T follicular helper cell (primary cell): ENCODE results near the gene FXYD6.
"Not testable (repeated sequence)": the region's sequence is repeated elsewhere in the genome, so short reads cannot be mapped to it uniquely, and the experiment has no call there.

Experiments
- DNase-seq: peaks from one replicate; pipeline ENCODE4 v3.0.0-alpha.2; 2020; ENCODE audit warnings: low read depth
- total RNA-seq, 2 experiments: gene quantifications; one replicate each; lab custom pipeline; 2026; lab: John Stamatoyannopoulos, UW

Gene FXYD6
- total RNA-seq, result 0 to 0.24 reads per million in 2 experiments

DNA sequence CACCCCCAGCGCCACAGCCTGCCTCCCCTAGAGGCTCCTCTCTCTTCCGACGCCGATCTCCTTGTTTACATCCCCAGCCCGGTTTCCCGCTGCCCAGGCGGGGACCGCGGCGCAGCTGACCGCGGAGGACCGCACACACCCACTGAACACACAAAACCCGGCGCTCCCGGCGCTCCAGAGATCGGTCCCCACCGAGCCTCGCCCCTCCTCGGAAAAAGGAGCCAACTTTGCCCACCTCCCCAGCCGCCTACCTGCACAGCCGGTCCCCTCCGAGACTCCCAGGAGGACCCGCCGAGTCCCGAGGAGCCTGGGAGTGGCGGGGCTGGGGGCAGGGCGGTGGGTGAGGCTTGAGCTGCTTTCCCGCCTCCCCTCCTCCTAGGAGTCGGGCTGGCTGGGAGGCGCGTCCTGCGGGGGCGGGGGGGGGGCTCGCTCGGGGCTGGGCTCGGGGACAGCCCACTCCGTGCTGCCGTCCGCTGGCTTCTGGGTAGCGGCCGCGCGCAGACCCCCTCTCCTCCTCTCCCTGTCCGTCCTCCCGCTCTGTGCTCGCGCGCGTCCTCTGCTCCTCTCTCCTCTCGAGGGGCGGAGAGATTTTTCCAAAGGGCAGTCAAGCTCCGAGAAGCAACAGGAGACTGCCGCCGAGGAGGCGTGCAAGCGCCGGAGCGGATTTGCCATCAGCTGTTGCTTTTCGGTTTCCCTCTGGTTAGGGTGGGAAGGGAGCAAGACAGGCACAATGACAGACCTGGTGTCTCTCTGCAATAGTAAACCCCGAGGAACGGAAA lies at the start of gene FXYD6:
Gene FXYD6, minus strand, starts transcription at position 318 of the 779 bp plus-strand sequence. CDS start 33,882 bp downstream, outside the sequence.
- no peak for DNase-seq

GRCh38 chr11:117926166-117926565 lies 49.7 kb upstream of the FXYD6 start:
- not testable (repeated sequence) for DNase-seq

- no peak for DNase-seq
Measured at GRCh38 chr11:117925198-117925925, 48.9 kb upstream of the FXYD6 start.

DNA sequence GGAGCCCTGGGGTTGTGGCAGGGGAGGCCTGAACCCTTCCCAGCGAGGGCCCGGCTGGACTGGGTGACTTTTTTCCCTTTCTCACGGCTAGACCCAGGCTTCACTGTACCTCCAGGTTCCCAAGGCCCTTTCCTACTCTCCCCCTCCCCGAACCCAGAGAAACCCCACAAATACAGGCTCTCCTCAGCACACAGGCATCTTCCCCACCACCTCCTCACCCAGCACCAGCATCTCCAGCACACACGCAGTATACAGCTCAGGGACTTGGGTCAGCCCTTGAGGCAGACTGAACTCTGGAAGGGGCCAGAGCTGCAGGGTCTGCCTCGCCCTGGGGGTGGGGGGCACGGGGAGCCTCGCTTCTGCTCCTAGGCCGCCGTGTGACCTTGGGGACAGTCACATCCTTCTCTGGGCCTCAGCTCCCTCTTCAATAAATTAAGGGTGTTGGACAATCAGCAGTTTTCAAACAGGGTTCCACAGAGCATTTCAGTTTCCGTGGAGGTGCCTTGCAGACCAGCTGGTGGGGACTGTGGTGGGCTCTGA lies 48.2 kb upstream of the FXYD6 start:
- DNase-seq, result no peak

DNA sequence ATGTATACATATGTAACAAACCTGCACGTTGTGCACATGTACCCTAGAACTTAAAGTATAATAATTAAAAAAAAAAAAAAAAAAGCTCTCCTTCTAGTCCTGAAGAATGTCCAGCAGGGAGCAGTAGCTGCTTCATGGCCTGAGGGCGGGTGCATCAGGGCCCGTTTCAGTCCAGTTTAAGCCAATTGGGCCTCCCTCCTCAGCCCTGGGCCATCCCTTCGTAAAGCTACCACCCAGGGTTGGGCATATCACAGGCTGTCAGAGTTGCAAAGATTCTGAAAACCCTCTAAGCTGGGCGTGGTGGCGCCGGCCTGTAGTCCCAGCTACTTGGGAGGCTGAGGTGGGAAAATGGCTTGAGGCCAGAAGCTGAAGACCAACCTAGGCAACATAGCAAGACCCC lies 47.3 kb upstream of the FXYD6 start:
- DNase-seq, result no peak

DNA sequence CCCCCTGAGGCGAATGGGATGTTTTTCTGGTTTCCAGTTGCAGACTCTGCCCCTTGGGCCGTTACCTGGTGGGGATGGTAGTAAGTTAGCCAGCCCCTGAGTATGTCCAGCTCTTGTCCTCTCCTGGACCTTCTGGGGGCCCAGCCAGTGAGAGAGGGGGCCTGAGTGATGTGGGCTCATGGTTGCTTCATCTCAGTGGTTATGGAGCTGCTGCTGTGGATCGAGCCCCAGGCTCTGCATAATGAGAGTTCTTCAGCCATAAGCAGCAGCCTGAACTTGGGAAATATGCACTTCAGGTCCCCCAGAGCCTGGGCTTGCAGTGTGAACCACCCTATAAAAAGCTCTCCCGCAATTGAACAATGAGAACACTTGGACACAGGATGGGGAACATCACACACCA lies 46.8 kb upstream of the FXYD6 start:
- DNase-seq, result no peak

GRCh38 chr11:117921893-117922292 lies 45.4 kb upstream of the FXYD6 start:
- no peak for DNase-seq

- DNase-seq, result no peak
Measured at GRCh38 chr11:117921456-117921855, 45.0 kb upstream of the FXYD6 start.

GRCh38 chr11:117919781-117920221 lies 43.3 kb upstream of the FXYD6 start:
- DNase-seq, result no peak

DNA sequence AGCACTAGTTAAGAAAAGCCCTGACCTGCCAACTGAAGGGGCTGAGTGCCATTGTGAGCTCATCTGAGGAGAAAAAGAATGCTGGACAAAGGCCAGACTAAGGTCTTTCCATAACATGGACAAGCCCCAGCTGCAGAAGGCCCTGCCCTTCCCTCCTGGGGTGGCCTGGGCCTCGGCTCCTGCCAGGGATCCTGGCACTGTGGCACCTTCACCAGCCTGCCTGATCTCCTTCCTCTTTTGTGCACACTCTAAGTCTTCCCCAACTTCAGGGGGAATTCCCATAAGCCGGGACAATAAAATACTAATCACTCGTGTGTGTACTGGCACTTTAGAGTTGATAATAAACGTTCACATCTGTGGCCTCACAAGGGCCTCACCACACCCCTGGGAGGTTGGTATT lies 42.9 kb upstream of the FXYD6 start:
- no peak for DNase-seq

- DNase-seq, result no peak
Measured at GRCh38 chr11:117918366-117919255, 42.2 kb upstream of the FXYD6 start.

- no peak for DNase-seq
Measured at GRCh38 chr11:117917591-117918151, 41.2 kb upstream of the FXYD6 start.

DNA sequence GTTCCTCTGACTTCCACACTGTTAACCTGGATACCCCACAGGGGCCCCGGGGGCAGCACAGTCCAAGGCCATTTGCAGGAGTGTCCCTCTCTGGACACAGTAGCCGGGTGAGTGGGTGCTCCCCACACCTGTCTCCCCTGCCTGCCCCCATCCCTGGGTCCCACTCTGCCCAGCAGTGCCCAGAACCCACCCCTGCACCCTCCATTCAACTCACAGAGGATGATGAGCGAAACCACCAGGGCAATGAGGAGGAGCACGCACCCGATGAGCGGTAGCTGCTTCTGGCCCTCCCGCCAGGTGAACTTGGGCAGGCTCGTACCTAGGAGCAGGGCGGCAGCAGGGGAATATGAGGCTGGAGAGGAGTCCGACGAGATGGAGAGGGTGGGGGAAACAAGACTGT lies 40.5 kb upstream of the FXYD6 start:
- DNase-seq, result no peak

DNA sequence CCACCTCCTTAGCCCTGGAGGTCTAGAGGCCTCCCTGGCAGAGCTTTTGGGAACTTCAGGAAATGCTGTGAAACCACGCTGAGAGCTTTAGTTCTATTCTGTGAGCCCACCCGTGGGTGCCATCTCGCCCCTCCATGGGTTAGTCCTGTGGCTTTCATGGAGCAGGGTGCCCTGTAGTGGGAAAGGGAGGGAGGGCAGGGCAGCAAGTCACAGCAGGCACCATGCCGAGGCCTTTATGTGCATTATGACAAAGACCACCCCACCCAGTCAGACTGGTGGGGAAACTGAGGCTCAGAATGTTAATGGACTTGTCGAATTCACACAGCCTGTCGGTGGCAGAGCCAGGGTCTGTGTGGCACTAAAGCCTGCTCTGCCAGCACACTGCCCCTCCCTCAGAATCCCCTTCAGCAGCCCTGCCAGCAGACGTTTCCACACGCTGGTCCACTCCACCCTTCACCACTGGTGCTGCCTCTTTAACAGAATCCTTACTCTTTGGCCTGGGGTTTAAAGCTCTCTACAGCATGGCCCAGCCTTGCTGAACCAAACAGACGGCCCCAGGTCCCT lies 39.3 kb upstream of the FXYD6 start:
- no peak for DNase-seq

DNA sequence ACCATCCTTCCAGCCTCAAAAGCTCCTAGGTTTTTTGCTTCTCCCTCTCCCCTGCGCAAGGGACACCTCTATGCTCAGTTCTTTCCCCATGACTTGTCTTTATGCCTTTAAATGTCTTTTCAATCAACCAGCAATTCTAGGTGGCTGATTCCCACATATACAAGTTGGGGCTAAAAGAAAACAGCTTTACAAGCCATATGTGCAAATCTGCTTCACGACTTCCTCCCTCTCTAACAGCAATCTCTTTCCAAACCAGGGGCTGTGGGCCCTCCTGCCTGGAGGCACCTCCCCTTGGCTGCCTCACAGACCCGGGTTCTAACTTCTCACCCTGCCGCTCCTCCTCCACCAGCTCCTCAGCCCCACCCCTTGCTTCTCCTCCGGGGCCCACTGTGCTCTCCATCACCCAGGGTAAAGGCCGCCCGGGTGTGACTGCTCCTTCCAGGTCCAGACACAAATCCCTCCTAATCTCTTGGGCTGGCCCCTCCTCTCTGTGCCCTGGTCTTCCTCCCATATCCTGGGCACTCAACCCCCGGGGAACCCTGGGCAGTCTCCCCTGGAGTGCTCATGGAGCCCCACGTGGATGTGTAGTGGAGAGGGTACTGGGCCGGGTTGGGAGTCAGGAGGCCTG lies 38.6 kb upstream of the FXYD6 start:
- no peak for DNase-seq

DNA sequence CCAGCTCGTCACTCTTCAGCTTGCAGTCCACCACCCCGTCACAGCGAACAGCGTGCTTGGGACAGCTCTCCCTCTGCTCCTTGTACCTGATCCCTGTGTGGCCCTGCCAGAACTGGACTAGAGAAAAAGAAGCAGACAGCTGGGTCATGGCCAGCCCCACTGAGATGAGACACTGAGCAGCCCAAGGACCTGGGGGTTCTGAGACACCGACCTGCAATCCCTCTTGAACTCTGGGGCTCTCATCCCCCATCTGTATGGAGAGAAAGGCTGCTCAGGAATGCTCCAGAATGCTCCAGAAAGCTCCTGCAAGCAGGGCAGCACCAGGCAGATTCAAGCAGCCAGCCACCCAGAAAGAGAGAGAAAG lies 37.9 kb upstream of the FXYD6 start:
- no peak for DNase-seq

DNA sequence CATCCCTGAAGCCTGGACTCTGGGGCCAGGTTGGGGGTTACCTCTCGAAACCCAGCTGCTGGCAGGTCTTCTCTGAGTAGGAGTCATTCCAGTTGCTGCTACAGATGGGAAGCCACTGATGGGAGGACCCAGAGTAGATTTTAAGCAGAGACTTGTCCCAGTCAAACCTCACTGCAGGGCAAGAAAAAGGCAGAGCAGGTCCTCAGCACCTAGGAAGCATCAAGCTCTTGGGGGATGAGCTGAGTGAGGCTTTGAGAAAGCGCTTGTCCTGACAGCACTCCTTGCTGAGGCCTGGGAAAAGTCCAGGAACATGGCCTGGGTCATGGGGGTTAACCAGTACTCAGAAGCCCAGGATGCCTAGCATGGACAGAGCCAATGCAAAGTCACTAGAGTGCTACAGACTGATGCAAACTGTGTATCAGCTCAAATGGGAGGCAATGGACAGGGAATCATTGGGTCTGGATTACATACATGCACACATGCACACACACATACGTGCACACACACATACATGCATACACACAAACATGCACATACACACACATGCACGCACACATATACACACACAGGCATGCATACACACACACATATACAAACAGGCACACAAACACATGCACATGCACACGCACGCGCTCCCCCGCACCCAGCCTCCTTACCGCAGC lies 37.4 kb upstream of the FXYD6 start:
- DNase-seq, result no peak

DNA sequence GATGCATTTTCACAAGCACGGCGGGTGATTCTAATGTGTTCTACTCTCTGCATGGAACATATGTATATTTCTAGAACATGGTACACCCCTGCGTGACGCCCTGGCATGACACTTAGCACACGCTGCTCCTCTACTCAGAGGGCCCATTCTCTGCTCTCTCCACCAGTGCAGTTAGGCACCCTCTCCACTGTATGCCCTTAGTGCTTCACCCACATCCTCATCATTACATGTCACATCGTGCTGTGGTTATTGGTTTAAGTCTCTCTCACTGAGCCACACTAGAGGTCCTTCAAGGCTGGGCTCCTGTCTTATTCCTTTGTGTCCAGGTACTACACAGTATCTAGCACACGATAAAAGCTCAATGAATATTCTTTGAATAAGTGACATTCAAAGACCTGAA lies 36.0 kb upstream of the FXYD6 start:
- no peak for DNase-seq

DNA sequence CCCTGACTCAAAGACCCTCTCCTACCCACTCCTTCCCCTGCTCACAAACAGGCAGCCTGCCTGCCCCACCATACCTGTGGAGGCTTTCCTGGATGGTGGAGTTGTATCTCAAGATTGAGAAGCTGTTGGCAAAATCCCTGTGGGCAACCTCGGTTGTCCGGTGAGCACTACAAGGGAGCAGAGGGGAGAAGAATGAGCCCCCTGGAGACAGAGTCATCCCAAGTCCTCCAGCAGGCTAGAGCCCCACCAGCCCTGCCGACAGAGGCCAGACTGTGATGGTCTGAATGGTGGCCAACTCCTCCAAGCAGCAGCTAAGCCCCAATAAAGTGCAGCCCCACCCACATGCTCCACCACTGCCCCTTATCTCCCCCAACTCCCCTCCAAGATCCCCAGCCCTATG lies 35.2 kb upstream of the FXYD6 start:
- DNase-seq, result no peak

- no peak for DNase-seq
Measured at GRCh38 chr11:117910941-117911655, 34.6 kb upstream of the FXYD6 start.
